ENCODE results near the gene HTR5A.

The HTR5A gene

DNA sequence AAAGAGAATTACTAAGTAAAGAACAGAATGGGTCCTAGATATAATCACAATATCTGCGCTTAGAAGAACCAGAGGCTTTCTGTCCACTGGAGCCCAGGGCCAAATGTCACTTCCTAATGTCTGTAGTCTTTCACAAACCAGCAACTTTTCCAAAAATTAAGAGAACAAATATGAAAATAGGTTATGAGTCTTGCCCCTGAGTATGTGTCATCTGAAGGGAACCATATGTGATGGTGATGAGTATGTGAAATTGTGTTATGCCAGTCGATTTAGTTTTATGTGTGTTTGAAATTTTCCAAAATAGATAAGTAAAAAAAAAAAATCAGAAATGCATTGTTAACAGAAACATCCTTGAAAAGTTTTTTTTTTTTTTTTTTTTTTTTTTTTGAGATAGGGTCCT is 15.4 kb upstream of the HTR5A start:
- no peaks in the 10 kb centered on the region for H3K27me3 ChIP-seq (ENCODE audit: insufficient read depth, poor library complexity, severe bottlenecking)
- DNase-seq (ENCODE audit: low read depth in 1 of 2, low spot score in 1 of 2) = no peak
- TF ChIP-seq, protein P1, sequence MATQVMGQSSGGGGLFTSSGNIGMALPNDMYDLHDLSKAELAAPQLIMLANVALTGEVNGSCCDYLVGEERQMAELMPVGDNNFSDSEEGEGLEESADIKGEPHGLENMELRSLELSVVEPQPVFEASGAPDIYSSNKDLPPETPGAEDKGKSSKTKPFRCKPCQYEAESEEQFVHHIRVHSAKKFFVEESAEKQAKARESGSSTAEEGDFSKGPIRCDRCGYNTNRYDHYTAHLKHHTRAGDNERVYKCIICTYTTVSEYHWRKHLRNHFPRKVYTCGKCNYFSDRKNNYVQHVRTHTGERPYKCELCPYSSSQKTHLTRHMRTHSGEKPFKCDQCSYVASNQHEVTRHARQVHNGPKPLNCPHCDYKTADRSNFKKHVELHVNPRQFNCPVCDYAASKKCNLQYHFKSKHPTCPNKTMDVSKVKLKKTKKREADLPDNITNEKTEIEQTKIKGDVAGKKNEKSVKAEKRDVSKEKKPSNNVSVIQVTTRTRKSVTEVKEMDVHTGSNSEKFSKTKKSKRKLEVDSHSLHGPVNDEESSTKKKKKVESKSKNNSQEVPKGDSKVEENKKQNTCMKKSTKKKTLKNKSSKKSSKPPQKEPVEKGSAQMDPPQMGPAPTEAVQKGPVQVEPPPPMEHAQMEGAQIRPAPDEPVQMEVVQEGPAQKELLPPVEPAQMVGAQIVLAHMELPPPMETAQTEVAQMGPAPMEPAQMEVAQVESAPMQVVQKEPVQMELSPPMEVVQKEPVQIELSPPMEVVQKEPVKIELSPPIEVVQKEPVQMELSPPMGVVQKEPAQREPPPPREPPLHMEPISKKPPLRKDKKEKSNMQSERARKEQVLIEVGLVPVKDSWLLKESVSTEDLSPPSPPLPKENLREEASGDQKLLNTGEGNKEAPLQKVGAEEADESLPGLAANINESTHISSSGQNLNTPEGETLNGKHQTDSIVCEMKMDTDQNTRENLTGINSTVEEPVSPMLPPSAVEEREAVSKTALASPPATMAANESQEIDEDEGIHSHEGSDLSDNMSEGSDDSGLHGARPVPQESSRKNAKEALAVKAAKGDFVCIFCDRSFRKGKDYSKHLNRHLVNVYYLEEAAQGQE (IDR thresholded peaks at IDR 0.05; ENCODE audit: insufficient replicate concordance, low read depth) = no peak
- TF ChIP-seq POLR2AphosphoS5 (IDR thresholded peaks at IDR 0.05; ENCODE audit: low read depth) (no peak), GABPA (IDR thresholded peaks at IDR 0.05; ENCODE audit: low read depth) (no peak), SPI1 (IDR thresholded peaks at IDR 0.05; ENCODE audit: borderline replicate concordance, low read depth) (no peak)
- TF ChIP-seq, protein P2, sequence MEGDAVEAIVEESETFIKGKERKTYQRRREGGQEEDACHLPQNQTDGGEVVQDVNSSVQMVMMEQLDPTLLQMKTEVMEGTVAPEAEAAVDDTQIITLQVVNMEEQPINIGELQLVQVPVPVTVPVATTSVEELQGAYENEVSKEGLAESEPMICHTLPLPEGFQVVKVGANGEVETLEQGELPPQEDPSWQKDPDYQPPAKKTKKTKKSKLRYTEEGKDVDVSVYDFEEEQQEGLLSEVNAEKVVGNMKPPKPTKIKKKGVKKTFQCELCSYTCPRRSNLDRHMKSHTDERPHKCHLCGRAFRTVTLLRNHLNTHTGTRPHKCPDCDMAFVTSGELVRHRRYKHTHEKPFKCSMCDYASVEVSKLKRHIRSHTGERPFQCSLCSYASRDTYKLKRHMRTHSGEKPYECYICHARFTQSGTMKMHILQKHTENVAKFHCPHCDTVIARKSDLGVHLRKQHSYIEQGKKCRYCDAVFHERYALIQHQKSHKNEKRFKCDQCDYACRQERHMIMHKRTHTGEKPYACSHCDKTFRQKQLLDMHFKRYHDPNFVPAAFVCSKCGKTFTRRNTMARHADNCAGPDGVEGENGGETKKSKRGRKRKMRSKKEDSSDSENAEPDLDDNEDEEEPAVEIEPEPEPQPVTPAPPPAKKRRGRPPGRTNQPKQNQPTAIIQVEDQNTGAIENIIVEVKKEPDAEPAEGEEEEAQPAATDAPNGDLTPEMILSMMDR (IDR thresholded peaks at IDR 0.05; ENCODE audit: insufficient read depth, low read length) = no peak
- no peak overlapping the region for H3K4me3 ChIP-seq (replicated peaks; ENCODE audit: insufficient read depth, low read length)
- no peak overlapping the region for H3K27ac ChIP-seq (replicated peaks)

DNA sequence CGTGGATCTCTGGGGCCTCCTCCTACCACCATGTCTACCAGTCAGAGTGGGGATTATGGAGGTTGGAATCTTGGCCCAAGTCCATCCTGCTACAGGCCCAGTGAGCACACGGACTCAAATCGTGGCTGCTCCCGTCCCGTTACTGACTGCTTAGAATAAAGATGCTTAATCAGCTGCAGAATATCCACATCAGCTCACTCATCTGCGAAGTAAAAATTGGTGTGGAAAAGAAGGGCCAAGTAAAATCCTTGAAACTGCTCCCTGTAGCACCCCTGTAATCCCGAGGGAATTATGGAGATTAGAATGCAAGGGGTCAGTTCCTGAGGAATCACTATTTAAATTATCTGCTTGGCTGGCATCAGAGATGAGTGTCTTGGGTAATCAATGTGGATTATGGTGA is 13.0 kb upstream of the HTR5A start:
- Histone ChIP-seq H3K27me3 (ENCODE audit: insufficient read depth, poor library complexity, severe bottlenecking) (no peaks in the 10 kb centered on the region), H3K27ac (replicated peaks) (no peak overlapping the region), H3K4me3 (replicated peaks; ENCODE audit: insufficient read depth, low read length) (no peak overlapping the region)
- no peak for DNase-seq (ENCODE audit: low read depth in 1 of 2, low spot score in 1 of 2)
- TF ChIP-seq, protein P2 (IDR thresholded peaks at IDR 0.05; ENCODE audit: insufficient read depth, low read length) = no peak
- no peak for TF ChIP-seq SPI1 (IDR thresholded peaks at IDR 0.05; ENCODE audit: borderline replicate concordance, low read depth)
- TF ChIP-seq POLR2AphosphoS5 (IDR thresholded peaks at IDR 0.05; ENCODE audit: low read depth) = no peak
- TF ChIP-seq, protein P1 (IDR thresholded peaks at IDR 0.05; ENCODE audit: insufficient replicate concordance, low read depth) = no peak
- TF ChIP-seq GABPA (IDR thresholded peaks at IDR 0.05; ENCODE audit: low read depth) = no peak

DNA sequence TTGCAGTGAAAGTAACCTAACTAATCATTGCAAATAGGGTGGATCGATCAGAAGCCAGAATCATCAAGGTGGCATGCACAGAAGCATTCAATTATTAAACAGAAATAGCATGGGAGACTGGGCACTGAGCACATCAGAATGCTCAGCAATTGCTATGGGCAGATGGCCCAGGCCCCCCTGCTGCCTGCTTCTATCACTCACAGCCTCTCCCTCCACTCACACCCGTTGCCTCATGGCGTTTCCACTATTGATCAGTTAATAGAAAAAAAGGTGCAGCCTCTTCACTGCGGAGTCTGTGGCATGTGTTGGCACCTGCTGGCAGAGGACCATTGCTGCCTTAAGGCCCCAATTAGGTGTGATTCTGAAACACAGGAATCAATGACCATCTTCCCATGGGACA is 11.2 kb upstream of the HTR5A start:
- Histone ChIP-seq H3K27me3 (ENCODE audit: insufficient read depth, poor library complexity, severe bottlenecking) (no peaks in the 10 kb centered on the region), H3K27ac (replicated peaks) (no peak overlapping the region), H3K4me3 (replicated peaks; ENCODE audit: insufficient read depth, low read length) (no peak overlapping the region)
- no peak for DNase-seq (ENCODE audit: low read depth in 1 of 2, low spot score in 1 of 2)
- TF ChIP-seq, protein P2 (IDR thresholded peaks at IDR 0.05; ENCODE audit: insufficient read depth, low read length) = no peak
- TF ChIP-seq SPI1 (IDR thresholded peaks at IDR 0.05; ENCODE audit: borderline replicate concordance, low read depth) (no peak), GABPA (IDR thresholded peaks at IDR 0.05; ENCODE audit: low read depth) (no peak), POLR2AphosphoS5 (IDR thresholded peaks at IDR 0.05; ENCODE audit: low read depth) (no peak)
- TF ChIP-seq, protein P1 (IDR thresholded peaks at IDR 0.05; ENCODE audit: insufficient replicate concordance, low read depth) = no peak
